Measurements from ENCODE around the gene KRT79. TPM values are rescaled to one million over a fixed set of nuclear protein-coding genes. Genes with fewer than 3 reads are reported as not detected.

The KRT79 gene
- total and polyA plus RNA-seq, 8 donors: 0.09 TPM; not detected in 7

GRCh38 chr12:52783563-52784316 lies 50.4 kb downstream of the KRT79 start:
- no peaks in the 10 kb centered on the region for H3K4me1 ChIP-seq
- no peak overlapping the region for H3K4me3 ChIP-seq
- DNase-seq (no peak), FAIRE-seq (no peak), ATAC-seq (no peak)
- 68 to 74% methylated on average over 7 of the region's 7 CpGs for WGBS, 2 donors
- no peaks in the 10 kb centered on the region for H3K36me3 ChIP-seq
- intact Hi-C loops (cut with DNase I): no loop called here
- no peak for TF ChIP-seq CTCF (IDR thresholded peaks at IDR 0.05)
- H3K27me3 ChIP-seq: no peaks in the 10 kb centered on the region
- H3K9me3 ChIP-seq: no peaks in the 10 kb centered on the region
- no peak overlapping the region for H3K27ac ChIP-seq

GRCh38 chr12:52782502-52782901 lies 51.6 kb downstream of the KRT79 start:
- no peak for TF ChIP-seq CTCF (IDR thresholded peaks at IDR 0.05)
- intact Hi-C loops (cut with DNase I): no loop called here
- no peaks in the 10 kb centered on the region for H3K27me3 ChIP-seq
- H3K36me3 ChIP-seq: no peaks in the 10 kb centered on the region
- no peak overlapping the region for H3K27ac ChIP-seq
- no peak for ATAC-seq
- H3K4me1 ChIP-seq: no peaks in the 10 kb centered on the region
- DNase-seq: no peak
- H3K9me3 ChIP-seq: no peaks in the 10 kb centered on the region
- H3K4me3 ChIP-seq: no peak overlapping the region
- 84 to 85% methylated on average over 4 of the region's 4 CpGs for WGBS, 2 donors
- FAIRE-seq: no peak

GRCh38 chr12:52781399-52782082 lies 52.6 kb downstream of the KRT79 start:
- H3K4me1 ChIP-seq: no peaks in the 10 kb centered on the region
- DNase-seq: no peak
- ATAC-seq: no peak
- H3K27me3 ChIP-seq: no peaks in the 10 kb centered on the region
- 59 to 72% methylated on average over 4 of the region's 4 CpGs for WGBS, 2 donors
- TF ChIP-seq CTCF (IDR thresholded peaks at IDR 0.05): no peak
- no peaks in the 10 kb centered on the region for H3K9me3 ChIP-seq
- H3K4me3 ChIP-seq: no peak overlapping the region
- no peaks in the 10 kb centered on the region for H3K36me3 ChIP-seq
- no peak overlapping the region for H3K27ac ChIP-seq
- intact Hi-C loops (cut with DNase I): no loop called here
- FAIRE-seq: no peak

GRCh38 chr12:52779914-52780313 lies 54.2 kb downstream of the KRT79 start:
- H3K36me3 ChIP-seq: no peaks in the 10 kb centered on the region
- DNase-seq (no peak), FAIRE-seq (no peak), ATAC-seq (no peak)
- intact Hi-C loops (cut with DNase I): no loop called here
- H3K9me3 ChIP-seq: no peaks in the 10 kb centered on the region
- H3K4me3 ChIP-seq: no peak overlapping the region
- no peaks in the 10 kb centered on the region for H3K27me3 ChIP-seq
- no peak overlapping the region for H3K27ac ChIP-seq
- TF ChIP-seq CTCF (IDR thresholded peaks at IDR 0.05): no peak
- H3K4me1 ChIP-seq: no peaks in the 10 kb centered on the region
- WGBS, 2 donors: 90 to 98% methylated on average over 6 of the region's 6 CpGs

GRCh38 chr12:52778833-52779232 lies 55.3 kb downstream of the KRT79 start:
- no peak overlapping the region for H3K4me3 ChIP-seq

More at GRCh38 chr12:52778833-52779232, 55.3 kb downstream of the KRT79 start:
- Histone ChIP-seq H3K27me3 (no peaks in the 10 kb centered on the region), H3K9me3 (no peaks in the 10 kb centered on the region), H3K27ac (no peak overlapping the region), H3K4me1 (no peaks in the 10 kb centered on the region), H3K36me3 (no peaks in the 10 kb centered on the region)
- no peak for TF ChIP-seq CTCF (IDR thresholded peaks at IDR 0.05)
- no peak for DNase-seq
- intact Hi-C loops (cut with DNase I): no loop called here
- 86 to 93% methylated on average over 2 of the region's 2 CpGs for WGBS, 2 donors
- ATAC-seq: no peak
- no peak for FAIRE-seq

Measured in pancreas (tissue), 10 donors.